Stimulated activated CD4-positive, alpha-beta T cell treated with anti-CD3 and anti-CD28 coated beads, Interleukin-1b, Interleukin-23, amount 100 ng/mL, for 24 hours (primary cell): ENCODE data around the gene ABCC2.
"Not testable (repeated sequence)": the region's sequence is repeated elsewhere in the genome, so short reads cannot be mapped to it uniquely, and the experiment has no call there.

Source experiments
- DNase-seq, 4 experiments: peaks; one replicate each; pipeline ENCODE4 v3.0.0-alpha.2; 2020; ENCODE audit warnings: low read depth in 4 of 4, low spot score in 1 of 4

ABCC2 gene

DNA sequence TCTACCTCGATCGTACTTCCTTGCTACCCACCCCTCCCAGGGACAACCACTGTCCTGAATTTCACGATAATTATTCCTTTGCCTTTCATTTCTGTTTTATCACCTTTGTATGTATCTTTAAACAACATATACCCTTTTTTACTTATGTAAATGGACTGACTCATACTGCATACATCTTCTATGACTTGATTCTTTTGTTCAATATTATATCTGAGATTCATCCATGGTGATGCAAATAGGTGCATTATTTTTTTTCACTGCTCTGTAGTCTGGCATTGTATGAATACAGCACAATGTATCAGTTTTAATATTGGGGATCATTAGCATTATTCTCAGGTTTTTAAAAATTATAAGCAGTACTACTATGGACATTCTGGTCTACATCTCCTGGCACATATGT is 69.4 kb downstream of the ABCC2 start:
- no peak for DNase-seq

DNA sequence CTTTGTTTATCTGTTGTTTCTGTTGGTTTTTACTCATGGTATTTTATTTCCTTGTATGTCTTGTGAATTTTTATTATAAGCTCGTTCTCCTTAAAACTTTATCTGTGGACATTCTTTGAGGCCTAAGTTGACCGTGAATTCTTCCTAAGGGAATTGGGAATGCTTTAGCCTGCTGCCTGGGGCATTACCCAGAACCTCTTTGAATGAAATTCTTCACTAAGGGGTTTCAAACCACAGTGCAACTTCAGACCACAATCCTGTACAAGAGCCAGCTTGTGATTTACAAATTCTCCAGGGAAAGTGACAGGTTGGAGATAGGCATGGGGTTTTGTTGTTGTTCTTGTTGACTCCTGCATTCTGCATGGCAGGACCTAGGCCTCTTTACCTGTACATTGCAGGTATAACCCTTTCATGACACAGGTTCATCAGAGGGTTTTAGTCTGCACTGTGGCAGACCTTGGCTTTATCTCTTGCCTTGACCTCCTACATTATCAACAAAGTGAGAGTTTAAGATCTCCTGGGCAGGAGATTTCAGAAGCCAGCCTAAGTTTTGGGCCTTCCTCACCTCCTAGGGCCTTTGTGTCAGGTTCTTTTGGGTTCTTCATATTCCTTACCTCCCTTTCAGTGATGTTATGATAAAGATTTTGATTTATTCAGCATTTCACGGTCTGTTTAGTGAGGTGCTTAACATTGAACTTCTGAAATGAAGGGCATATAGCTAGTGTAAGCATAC is 70.2 kb downstream of the ABCC2 start:
- no peak for DNase-seq

DNA sequence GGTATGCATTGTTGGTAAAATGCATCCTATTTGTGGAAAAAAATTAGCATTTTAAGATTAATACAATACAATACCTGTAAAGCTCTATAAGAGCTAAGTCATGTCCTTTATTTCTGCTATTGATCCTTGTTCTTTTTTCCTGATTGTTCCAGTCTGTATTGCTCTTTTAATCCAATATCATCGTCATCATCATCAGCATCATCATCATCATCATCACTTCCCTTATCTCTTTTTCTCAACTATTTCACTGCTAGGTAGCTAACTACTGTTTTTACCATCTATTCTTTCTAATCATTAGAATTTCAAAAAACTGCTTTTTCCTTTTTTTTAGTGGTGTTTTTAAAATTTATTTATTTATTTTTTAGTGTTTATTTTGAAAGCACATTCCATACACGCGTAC is 71.2 kb downstream of the ABCC2 start:
- no peak for DNase-seq

DNA sequence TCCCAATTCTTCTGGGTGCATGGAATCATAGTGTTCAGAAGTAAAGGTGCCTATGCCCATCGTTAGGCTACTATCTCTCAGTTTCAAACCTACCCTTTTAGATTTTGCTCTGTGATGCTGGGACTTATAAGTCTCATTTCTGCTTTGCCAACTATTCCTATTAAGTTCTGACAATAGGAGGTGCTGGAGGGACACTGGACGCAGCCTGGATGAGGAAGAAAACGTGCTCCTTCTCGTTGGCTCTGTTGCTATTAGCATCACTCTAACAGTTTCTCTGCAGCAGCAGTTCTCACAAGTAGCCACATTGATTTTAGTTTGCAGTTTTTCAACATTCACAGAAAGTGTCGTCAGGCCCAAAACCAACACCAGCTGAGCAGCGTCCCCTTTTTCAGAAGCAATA is 72.4 kb downstream of the ABCC2 start:
- DNase-seq = no peak

DNA sequence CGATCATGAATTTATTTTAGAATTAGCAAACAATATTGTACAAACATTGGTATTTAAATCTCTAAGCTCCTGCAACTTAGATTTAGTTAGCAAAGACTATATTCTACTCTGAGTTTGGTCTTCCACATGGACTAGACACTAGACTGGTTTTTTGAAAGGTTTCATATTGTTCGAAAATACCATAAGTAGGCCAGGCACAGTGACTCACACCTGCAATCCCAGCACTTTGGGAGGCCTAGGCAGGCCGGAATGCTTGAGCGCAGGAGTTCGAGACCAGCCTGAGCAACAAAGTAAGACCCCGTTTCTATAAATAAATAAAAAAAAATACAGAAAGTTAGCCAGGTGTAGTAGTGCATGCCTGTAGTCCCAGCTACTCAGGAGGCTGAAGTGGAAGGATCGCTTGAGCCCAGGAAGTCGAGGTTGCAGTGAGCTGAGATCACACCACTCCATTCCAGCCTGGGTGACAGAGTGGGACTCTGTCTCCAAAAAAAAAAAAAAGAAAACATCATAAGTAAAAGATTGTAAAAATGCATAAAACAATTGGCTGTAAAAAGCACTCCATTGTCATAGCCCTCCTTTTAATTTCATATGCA is 73.1 kb downstream of the ABCC2 start:
- DNase-seq = no peak

DNA sequence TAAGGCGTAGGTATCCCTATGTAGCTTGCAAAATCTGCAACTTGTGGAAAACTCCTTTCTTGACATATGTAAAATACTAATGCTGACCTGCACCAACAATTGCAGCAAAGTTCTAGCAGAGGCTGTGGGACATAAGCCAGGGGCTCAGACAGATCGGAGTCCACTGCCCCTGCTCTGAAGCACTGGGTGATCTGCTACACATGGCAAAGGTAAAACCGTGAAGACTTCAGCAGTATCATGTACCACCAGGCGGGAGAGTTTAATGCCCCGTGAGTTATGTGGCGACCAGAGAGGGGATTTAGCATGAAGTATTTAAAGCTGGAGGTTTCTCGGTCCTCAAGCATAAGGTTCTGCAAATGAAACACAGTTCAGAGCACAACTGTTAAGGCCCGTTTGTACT is 76.4 kb downstream of the ABCC2 start:
- no peak for DNase-seq

DNA sequence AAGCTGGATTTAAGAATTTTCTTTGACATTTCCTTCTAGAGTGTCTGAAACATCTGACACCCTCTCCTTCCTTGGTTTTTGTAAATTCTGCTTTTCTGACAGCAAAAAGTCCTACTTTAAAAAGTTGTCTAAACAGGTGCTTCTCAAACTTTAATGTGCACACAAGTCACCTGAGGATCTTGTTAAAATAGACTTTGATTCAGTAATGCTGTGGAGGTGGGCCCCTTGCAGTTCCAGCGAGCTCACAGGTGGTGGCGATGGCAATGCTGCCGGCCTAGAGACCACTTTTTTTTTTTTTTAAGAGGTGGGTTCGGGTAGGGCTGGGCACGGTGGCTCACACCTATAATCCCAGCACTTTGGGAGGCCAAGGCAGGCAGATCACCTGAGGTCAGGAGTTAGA is 77.1 kb downstream of the ABCC2 start:
- no peak for DNase-seq

DNA sequence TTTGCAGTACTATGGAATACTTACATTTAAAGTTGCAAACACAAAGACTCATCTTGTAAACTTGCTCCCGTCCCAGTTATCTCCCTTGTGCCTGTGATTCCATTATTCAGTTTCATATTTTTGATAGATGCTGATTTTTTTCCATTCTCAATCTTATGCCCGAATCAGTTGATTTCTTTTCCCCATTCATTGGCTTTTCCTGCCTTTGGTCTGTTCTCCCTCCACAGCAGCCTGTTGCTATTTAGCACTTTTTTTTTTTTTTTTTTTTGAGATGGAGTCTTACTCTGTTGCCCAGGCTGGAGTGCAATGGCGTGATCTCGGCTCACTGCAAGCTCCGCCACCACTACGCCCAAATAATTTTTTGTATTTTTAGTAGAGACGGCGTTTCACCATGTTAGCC is 78.0 kb downstream of the ABCC2 start:
- no peak for DNase-seq

DNA sequence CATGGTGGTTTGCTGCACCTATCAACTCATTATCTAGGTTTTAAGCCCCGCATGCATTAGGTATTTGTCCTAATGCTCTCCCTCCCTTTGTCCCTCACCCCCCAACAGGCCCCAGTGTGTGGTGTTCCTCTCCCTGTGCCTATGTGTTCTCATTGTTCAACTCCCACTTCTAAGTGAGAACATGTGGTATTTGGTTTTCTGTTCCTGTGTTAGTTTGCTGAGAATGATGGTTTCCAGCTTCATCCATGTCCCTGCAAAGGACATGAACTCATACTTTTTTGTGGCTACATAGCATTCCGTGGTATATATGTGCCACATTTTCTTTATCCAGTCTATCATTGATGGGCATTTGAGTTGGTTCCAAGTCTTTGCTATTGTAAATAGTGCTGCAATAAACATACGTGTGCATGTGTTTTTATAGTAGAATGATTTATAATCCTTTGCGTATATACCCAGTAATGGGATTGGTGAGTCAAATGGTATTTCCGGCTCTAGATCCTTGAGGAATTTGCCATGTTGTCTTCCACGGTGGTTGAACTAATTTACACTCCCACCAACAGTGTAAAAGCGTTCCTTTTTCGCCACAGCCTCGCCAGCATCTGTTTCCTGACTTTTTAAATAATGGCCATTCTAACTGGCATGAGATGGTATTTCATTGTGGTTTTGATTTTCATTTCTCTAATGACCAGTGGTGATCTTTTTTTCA is 81.2 kb downstream of the ABCC2 start:
- not testable (repeated sequence) for DNase-seq

DNA sequence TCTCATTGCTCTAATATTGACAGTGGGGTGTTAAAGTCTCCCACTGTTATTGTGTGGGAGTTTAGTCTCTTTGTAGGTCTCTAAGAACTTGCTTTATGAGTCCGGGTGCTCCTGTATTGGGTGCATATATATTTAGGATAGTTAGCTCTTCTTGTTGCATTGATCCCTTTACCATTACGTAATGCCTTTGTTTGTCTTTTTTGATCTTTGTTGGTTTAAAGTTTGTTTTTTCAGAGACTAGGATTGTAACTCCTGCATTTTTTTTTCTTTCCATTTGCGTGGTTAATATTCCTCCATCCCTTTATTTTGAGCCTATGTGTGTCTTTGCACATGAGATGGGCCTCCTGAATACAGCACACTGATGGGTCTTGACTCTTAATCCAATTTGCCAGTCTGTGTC is 84.8 kb downstream of the ABCC2 start:
- DNase-seq = not testable (repeated sequence)

DNA sequence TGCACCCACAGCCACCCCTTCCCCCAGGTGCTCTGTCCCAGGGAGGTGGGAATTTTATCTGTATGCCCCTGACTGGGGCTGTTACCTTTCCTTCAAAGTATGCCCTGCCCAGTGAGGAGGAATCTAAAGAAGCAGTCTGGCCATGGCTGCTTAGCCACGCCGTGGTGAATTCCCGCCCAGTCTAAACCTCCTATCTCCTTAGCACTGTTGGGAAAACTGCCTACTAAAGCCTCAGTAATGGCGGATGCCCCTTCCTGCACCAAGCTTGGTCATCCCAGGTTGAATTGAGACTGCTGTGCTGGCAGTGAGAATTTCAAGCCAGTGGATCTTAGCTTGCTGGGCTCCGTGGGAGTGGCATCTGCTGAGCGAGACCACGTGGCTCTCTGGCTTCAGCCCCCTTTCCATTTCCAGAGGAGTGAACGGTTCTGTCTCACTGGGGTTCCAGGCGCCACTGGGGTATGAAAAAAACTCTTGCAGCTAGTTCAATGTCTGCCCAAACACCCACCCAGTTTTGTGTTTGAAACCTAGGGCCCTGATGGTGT is 87.2 kb downstream of the ABCC2 start:
- no peak for DNase-seq

DNA sequence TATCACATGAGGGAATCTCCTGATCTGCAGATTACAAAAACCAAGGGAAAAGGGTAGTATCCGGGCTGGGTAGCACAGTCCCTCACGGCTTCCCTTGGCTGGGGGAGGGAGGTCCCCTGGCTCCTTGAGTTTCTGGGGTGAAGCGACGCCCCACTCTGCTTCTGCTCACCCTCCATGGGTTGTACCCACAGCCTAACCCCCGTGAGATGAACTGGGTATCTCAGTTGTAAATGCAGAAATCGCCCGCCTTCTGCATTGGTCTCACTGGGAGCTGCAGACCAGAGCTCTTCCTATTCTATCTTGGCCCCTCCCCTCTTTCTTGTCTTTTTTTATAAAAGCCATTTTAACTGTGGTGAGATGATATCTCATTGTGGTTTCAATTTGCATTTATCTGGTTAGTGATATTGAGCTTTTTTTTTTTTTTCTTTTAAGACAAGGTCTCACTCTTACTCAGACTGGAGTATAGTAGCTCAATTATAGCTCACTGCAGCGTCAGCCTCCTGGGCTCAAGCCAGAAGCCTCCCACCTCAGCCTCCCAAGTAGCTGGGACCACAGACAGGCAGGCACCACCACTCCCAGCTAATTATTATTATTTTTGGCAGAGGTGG is 87.8 kb downstream of the ABCC2 start:
- peak in 2 of 4 experiments; percentile 36 for DNase-seq

DNA sequence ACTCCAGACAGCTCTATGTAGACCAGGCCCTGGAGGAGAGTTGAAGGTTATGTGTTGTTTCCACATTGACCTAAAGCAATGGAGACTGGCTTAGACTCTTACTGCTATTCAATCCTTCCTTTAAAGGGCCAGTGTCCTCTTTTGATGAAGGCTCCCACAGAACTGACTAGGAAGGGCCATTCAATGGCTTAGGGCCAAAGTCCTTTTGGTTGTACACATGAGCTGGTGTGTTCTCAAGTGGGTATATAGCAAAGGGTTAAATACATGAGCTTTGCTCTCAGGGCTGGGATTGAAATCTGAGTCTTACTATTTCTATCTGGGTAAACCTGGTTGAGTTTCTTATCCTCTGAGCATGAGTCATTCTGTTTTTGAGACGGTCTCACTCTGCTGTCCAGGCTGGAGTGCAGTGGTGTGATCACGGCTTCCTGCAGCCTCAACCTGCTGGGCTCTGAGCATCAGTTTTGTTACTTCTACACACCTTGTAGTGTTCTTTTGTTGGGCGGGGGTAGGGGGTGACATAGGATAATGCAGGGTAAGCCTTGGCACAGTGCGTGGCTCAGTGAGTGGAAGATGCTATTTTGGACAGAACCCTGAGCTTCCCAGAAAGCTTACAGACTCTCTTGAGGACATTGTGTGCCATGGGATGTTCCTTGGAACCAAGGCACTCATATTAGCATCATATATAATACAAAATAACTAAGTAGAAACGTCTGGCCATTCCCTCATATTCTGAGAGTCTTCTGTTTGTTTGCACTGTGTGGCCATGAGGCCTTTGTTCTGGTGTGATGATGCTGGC is 90.1 kb downstream of the ABCC2 start:
- no peak for DNase-seq

DNA sequence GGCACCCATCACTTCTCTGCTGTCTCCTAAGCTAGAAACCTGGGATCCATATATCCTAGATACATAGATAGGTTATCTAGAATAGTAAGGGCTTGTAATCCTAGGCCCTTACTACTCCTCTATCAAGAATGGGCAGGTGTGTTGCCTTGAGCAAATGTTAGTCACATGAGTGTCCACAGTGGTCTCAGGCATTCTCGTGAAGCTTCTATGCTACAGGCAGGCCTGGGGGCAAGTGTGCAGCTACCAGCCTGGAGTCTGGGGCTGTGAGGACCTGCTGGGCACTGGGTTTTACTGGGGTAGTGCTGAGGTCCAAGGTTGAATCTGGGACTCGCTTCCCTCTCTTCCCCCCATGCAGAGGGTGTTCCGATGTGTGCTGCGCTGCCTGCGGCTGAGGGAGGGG is 91.4 kb downstream of the ABCC2 start:
- DNase-seq = no peak

DNA sequence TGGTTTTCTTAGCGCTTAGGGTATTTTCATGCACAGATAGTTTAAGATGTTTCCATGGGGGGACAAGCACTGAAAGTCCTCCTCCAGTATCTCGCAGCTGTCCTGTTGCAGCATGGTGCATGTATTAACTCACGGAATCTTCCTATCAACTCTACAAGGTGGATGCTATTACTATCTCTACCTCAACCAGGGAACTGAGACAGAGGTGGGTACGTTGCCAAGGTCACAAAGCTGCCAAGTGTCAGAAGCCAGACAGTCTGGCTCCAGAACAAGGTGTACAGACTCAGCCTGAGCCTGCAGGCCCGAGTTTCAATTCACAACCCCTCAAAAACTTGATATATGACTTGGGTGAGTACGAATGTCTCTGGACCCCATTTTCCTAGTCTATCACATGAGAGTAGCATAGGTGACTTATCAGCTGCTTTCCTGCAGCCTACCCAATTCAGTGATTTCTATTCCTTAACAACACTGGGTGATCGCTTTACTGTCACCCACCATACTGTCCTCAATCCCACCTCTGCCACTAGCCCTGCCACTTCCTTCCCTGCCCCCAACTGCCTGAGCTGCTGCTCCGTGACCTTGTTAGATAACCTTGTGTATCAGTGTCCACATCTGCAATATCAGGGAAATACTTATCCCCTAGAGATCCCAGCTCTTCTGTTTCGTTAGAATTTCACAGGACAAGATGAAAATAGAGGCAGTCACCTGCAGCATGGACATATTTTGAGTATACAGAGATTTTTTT is 92.1 kb downstream of the ABCC2 start:
- DNase-seq = no peak

DNA sequence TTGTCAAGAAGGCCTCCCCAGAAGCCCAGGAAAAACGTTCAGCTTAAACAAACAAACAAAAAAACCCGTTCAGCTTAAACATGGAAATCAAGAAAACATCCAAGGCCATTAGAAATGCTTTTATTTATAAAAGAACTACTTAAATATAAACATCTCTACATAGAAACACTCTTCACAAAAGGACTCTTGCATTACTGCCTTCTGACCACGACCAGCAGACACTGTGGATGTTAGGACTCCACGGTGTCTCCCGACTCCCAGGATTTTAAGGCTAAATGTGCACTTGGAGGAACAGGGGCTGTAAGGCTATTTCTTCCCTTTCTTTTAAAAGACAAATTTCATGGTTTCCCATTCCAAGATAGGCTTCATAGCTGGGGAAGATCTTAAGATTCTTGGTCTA is 93.0 kb downstream of the ABCC2 start:
- no peak for DNase-seq

DNA sequence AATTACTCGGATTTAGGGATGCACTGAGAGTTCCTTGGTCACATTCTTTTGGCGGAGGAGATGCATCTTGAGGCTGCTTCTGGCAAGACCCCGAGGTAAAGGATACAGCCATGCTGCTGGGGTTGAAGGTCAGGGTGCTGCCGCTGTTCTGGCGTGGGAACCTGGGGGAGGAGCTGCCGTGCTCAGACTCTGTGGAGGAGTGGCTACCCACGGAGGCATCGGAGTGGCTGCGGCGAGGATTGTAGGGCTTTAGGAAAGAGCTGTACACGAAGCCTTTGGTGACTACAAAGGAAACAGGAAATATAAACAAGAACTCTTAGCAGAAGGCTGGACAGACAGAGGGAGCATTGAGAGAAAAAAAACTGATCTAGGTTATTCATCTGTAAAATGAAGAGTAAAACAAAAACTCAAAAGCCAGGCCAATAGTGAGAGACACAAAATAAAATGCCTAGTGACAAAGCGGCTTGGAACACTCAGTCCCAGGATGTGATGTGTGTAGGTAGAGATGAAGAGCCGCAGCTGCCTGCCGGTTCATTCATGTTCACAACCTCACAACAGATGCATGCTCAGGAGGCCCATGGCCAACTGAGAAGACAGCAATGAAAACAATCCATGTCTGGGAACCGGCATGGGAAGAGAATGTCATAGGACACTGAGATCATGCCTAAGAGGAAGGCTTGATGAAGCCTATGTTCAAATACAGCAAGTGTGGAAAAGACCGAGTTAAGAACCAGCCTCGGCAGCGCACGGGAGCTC is 97.8 kb downstream of the ABCC2 start:
- DNase-seq = no peak

DNA sequence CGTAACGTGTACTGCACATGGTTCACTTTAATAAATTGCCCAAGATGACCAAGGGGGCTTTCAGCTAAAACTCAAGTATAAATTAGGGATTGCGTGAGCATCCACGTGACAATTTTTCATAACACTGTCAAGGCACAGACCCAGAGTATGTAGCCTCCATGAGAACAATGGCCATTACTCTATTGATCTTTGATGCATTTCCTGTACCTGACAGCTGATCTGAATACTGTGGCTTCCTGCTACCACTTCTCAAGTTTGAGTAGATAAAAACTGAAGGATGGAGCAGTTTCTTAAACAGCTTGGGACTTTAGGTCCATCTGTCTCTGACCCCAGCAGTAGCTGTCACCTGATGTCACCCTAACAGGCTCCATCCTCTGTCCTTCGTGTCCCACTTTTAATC is 98.9 kb downstream of the ABCC2 start:
- DNase-seq = no peak

DNA sequence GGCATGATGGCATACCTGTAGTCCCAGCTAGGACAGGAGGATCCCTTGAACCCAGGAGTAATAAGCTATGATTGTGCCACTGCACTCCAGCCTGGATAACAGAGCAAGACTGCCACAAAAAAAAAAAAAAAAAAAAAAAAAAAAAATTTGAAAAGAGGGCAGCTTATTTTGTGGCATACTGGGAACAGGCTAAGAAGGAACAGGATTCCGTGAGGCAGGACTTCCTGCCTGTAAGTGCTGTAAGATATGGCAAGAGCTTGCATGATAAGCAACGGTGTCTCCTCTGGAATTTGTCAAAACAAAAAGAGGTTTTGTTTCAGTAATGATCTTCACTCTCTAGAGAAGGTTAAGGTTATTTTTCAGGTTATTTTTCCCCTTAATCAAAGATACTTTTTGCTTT is 101.1 kb downstream of the ABCC2 start:
- no peak for DNase-seq

DNA sequence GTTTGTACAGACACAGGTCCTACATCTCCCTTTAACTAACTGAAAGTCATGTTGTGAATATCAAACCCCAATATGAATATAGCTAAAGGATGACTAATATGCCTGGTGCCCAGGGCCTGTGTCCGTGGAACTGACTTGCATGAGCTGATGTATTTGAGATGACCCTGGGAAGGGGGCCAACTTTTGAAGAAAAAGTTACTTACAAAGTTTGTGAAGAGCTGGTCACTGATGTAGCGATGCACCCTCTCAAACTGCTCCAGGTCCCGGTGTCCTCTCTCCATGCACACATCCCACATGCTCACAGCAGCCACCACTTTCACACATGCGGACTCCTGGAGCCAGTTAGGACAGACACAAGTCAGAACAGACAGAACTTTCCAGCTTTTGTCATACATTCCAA is 106.2 kb downstream of the ABCC2 start:
- DNase-seq = no peak
